ENCODE measurements around the gene NUSAP1. TPM values are rescaled to one million over a fixed set of nuclear protein-coding genes. Genes with fewer than 3 reads are reported as not detected.
A peak's percentile ranks its signal among the peaks of the same experiment; 100 is the strongest.

Gene NUSAP1
- total RNA-seq, 1 experiment from 2014 or later: 158 TPM

GRCh38 chr15:41323611-41324010, 9.1 kb upstream of the NUSAP1 start:
- H3K27ac Mint-ChIP-seq: 0 out of 7 replicates have a peak overlapping the region, but pooled peaks of 1 of the 3 experiments have one; percentile 13
- Histone ChIP-seq H2BK120ac (ENCODE audit: low read depth, low read length, poor library complexity, severe bottlenecking) (no peak overlapping the region), H4K91ac (ENCODE audit: insufficient read length, low read depth, low read length) (no peak overlapping the region), H4K20me1 (ENCODE audit: control insufficient read depth, insufficient read depth, insufficient read length) (no peaks in the 10 kb centered on the region), H3K79me2 (ENCODE audit: insufficient read depth, low read length) (no peaks in the 10 kb centered on the region), H2BK20ac (ENCODE audit: low read depth, low read length, poor library complexity, severe bottlenecking) (no peak overlapping the region), H3K27me3 (ENCODE audit: insufficient read depth, low read length) (no peaks in the 10 kb centered on the region), H3K23me2 (ENCODE audit: insufficient read length, low read depth, low read length, poor library complexity, severe bottlenecking) (no peaks in the 10 kb centered on the region), H3K4ac (ENCODE audit: low read depth, low read length) (no peak overlapping the region), H4K5ac (ENCODE audit: insufficient read length, low read depth, low read length) (no peak overlapping the region), H4K8ac (replicated peaks; ENCODE audit: insufficient read length, low read depth, low read length) (no peak overlapping the region), H3K4me2 (ENCODE audit: insufficient read depth, insufficient read length, low read length) (no peak overlapping the region), H3K23ac (ENCODE audit: insufficient read length, low read depth, low read length) (no peak overlapping the region), H3K9ac (ENCODE audit: extremely low read depth, insufficient read length, low read length) (no peak overlapping the region), H3K18ac (ENCODE audit: insufficient read length, low read depth, low read length) (no peak overlapping the region), H3K27ac (ENCODE audit: insufficient read length, low read depth, low read length) (no peak overlapping the region), H2AK5ac (ENCODE audit: insufficient read length, low read length) (no peak overlapping the region), H2BK15ac (ENCODE audit: low read depth, low read length) (no peak overlapping the region), H3K56ac (ENCODE audit: insufficient read length, low read depth, low read length) (no peak overlapping the region), H2AFZ (ENCODE audit: low read length) (no peak overlapping the region), H2BK5ac (ENCODE audit: insufficient read length, low read length) (no peak overlapping the region), H2BK12ac (ENCODE audit: insufficient read length, low read depth, low read length) (no peak overlapping the region), H3K79me1 (ENCODE audit: insufficient read depth, low read depth, low read length, poor library complexity, severe bottlenecking) (peaks cover 2% of the 10 kb centered on the region), H3K9me3 (ENCODE audit: control insufficient read depth, low read depth, low read length) (no peaks in the 10 kb centered on the region), H3T11ph (ENCODE audit: low read length) (no peak overlapping the region), H3K4me1 (ENCODE audit: insufficient read depth, low read length) (no peaks in the 10 kb centered on the region), H3K14ac (ENCODE audit: insufficient read depth, low read length) (no peak overlapping the region)
- no peak for TF ChIP-seq CTCF (conservative IDR thresholded peaks at IDR 0.05)
- no peak overlapping the region for H3K4me3 Mint-ChIP-seq
- H3K4me1 Mint-ChIP-seq: no peaks in the 10 kb centered on the region
- H3K27me3 Mint-ChIP-seq (ENCODE audit: low read depth): no peaks in the 10 kb centered on the region
- peaks cover 31 to 67% (median 61%) of the 10 kb centered on the region in 3 experiments for H3K36me3 Mint-ChIP-seq (ENCODE audit: insufficient read depth in 1 of 3, low read depth in 3 of 3)
- peaks cover 7% of the 10 kb centered on the region in 2 experiments; a peak in 4 of 5 replicates for H3K9me3 Mint-ChIP-seq
- no CpG with 5 or more reads among the region's 1 CpG for WGBS (ENCODE audit: extremely low coverage, insufficient read length, low lambda C conversion rate)
- DNase-seq: no peak
